DOHH2 (cell line): Measurements from ENCODE around the gene LRRC8D.

Experiments
- H3F3A ChIP-seq: fragments of 200-600 bp; sonication (generic), shearing (Covaris generic); 2 replicates; pipeline ENCODE4 v1.6.0; 2016; ENCODE audit warnings: antibody characterized with exemption, mild to moderate bottlenecking; ENCODE audit not compliant: control insufficient read depth, insufficient read depth
- H3K27ac ChIP-seq: fragments of 200-600 bp; sonication (generic); 2 replicates; pipeline ENCODE4 v1.5.1; 2014; ENCODE audit warnings: low read depth, mild to moderate bottlenecking, low read length, moderate library complexity
- H3K27me3 ChIP-seq: fragments of 200-600 bp; sonication (generic); 2 replicates; pipeline ENCODE4 v1.6.1; 2014; ENCODE audit warnings: mild to moderate bottlenecking, low read length, mixed read lengths; ENCODE audit not compliant: control insufficient read depth
- H3K36me3 ChIP-seq: fragments of 200-600 bp; sonication (generic); 2 replicates; pipeline ENCODE4 v1.6.1; 2014; ENCODE audit warnings: mild to moderate bottlenecking, low read length, moderate library complexity, mixed read lengths; ENCODE audit not compliant: control insufficient read depth
- H3K4me1 ChIP-seq: fragments of 200-600 bp; sonication (generic); 2 replicates; pipeline ENCODE4 v1.6.1; 2014; ENCODE audit warnings: mild to moderate bottlenecking, low read length, mixed read lengths; ENCODE audit not compliant: control insufficient read depth
- H3K4me2 ChIP-seq: fragments of 200-600 bp; sonication (generic); 2 replicates; pipeline ENCODE4 v1.6.0; 2014; ENCODE audit warnings: mild to moderate bottlenecking, low read length, moderate library complexity
- H3K4me3 ChIP-seq: fragments of 200-600 bp; sonication (generic); 2 replicates; pipeline ENCODE4 v1.5.1; 2014; ENCODE audit warnings: mild to moderate bottlenecking, low read length, mixed read lengths
- H3K79me2 ChIP-seq: fragments of 200-600 bp; sonication (generic); 2 replicates; pipeline ENCODE4 v1.6.1; 2014; ENCODE audit warnings: mild to moderate bottlenecking, low read length, mixed read lengths; ENCODE audit not compliant: control insufficient read depth
- H3K9me2 ChIP-seq: fragments of 200-600 bp; sonication (generic); replicated peaks from 2 replicates; pipeline ENCODE4 v1.6.1; 2014; ENCODE audit warnings: mild to moderate bottlenecking, low read length, mixed read lengths; ENCODE audit not compliant: control insufficient read depth
- H3K9me3 ChIP-seq: fragments of 200-600 bp; sonication (generic); 2 replicates; pipeline ENCODE4 v1.6.1; 2014; ENCODE audit warnings: antibody characterized with exemption, low read length, mixed read lengths; ENCODE audit not compliant: control insufficient read depth, insufficient read depth
- H4K20me1 ChIP-seq: fragments of 200-600 bp; sonication (generic); 2 replicates; pipeline ENCODE4 v1.6.0; 2014; ENCODE audit warnings: low read depth, mild to moderate bottlenecking, antibody characterized with exemption, low read length, moderate library complexity; ENCODE audit not compliant: control insufficient read depth, insufficient read depth
- CTCF ChIP-seq: fragments of 200-600 bp; sonication (generic); IDR thresholded peaks from one replicate; pipeline ENCODE4 v1.5.1; 2014; ENCODE audit warnings: antibody characterized with exemption, mild to moderate bottlenecking, low read depth, low read length; ENCODE audit not compliant: poor library complexity, severe bottlenecking
- EZH2phosphoT487 ChIP-seq: fragments of 200-600 bp; sonication (generic); IDR thresholded peaks from 2 replicates; pipeline ENCODE4 v1.6.1; 2017; ENCODE audit warnings: borderline replicate concordance, mild to moderate bottlenecking, antibody characterized with exemption, low read length, moderate library complexity, mixed read lengths

LRRC8D gene

GRCh38 chr1:89884718-89885596, 64.1 kb downstream of the LRRC8D start:
- no peak overlapping the region for H3K27ac ChIP-seq
- H3K36me3 ChIP-seq, result peaks cover 7% of the 10 kb centered on the region
- no peak for TF ChIP-seq CTCF
- TF ChIP-seq EZH2phosphoT487, result no peak
- no peak overlapping the region for H3K4me2 ChIP-seq
- 0 out of 2 replicates have a peak, but pooled peaks cover 5% of the 10 kb centered on the region for H3K9me3 ChIP-seq
- no peaks in the 10 kb centered on the region for H4K20me1 ChIP-seq
- no peaks in the 10 kb centered on the region for H3K27me3 ChIP-seq
- no peaks in the 10 kb centered on the region for H3K9me2 ChIP-seq
- H3K4me1 ChIP-seq, result no peaks in the 10 kb centered on the region
- no peak overlapping the region for H3K4me3 ChIP-seq
- H3K79me2 ChIP-seq, result no peaks in the 10 kb centered on the region
- H3F3A ChIP-seq, result no peaks in the 10 kb centered on the region

GRCh38 chr1:89887270-89887669, 66.4 kb downstream of the LRRC8D start:
- H3K9me3 ChIP-seq, result no peaks in the 10 kb centered on the region
- no peaks in the 10 kb centered on the region for H3K36me3 ChIP-seq
- no peaks in the 10 kb centered on the region for H3K79me2 ChIP-seq
- no peaks in the 10 kb centered on the region for H3K9me2 ChIP-seq
- H3F3A ChIP-seq, result no peaks in the 10 kb centered on the region
- no peak overlapping the region for H3K4me3 ChIP-seq
- H3K27me3 ChIP-seq, result no peaks in the 10 kb centered on the region
- H3K27ac ChIP-seq, result no peak overlapping the region
- H4K20me1 ChIP-seq, result no peaks in the 10 kb centered on the region
- TF ChIP-seq CTCF, result no peak
- TF ChIP-seq EZH2phosphoT487, result no peak
- H3K4me1 ChIP-seq, result no peaks in the 10 kb centered on the region
- no peak overlapping the region for H3K4me2 ChIP-seq

- Histone ChIP-seq H4K20me1 (no peaks in the 10 kb centered on the region), H3K4me1 (no peaks in the 10 kb centered on the region), H3K36me3 (no peaks in the 10 kb centered on the region), H3K9me3 (no peaks in the 10 kb centered on the region), H3K9me2 (no peaks in the 10 kb centered on the region), H3K27ac (no peak overlapping the region), H3K4me3 (no peak overlapping the region), H3F3A (no peaks in the 10 kb centered on the region), H3K4me2 (no peak overlapping the region), H3K27me3 (no peaks in the 10 kb centered on the region), H3K79me2 (no peaks in the 10 kb centered on the region)
- TF ChIP-seq CTCF (no peak), EZH2phosphoT487 (no peak)
Observed at GRCh38 chr1:89887713-89888112, 66.9 kb downstream of the LRRC8D start.
